ENCODE data around the gene AP5B1. TPM values are rescaled to one million over a fixed set of nuclear protein-coding genes. Genes with fewer than 3 reads are reported as not detected.
A peak's percentile ranks its signal among the peaks of the same experiment; 100 is the strongest.

Gene AP5B1
- total and polyA plus RNA-seq, 2 of the 8 experiments (the other 6 are each of a cell fraction or from before 2014, with no cell fraction given), result 7.6 to 10.0 TPM

DNA sequence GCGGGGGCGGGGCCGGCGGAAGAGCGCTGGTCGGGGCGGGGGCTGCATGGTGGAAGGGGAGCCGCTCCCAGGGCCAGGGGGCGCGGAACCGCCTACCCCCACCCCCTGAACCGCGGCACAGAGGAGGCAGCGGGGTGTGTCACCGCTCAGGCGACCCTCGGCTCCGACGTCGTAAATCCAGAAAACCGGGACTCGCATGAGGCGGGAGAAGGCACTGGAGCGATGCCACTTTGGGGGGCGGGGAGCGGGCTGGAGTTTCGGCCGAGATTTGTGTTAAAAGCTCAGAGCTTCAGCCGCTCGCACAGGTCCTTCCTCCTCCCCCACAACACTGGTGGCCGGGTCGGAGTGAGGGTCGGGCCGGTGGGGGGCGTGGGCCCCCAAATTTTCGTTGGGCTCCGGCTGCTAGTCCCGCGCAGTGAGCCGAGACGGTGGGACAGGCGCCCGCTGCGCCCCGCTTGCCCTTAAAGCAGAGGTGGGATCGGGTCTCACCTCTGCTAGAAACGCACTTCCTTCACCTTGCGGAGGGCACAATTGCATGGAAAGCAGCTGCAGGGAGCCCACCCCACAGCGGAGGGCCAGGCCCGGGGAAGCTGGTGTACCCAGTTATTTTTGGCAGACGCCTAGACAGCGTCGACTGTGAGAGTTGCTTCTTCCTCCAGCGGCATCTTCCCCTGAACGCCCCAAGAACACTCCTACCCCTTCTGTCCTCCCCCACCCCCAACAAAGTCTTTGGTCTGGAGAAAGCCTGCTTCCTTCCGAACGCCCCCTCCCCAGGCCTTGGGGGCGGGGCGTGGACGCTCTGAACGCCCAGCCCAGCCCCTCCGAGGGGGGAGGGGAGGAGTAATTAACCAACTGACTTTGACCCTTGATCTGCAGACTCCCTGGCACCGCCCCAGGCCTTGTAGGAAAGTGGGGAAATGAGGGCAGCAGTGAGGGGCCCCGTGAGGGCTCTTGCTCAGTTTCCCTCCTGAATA is 7.2 kb upstream of the AP5B1 start (continued):
- TF ChIP-seq EP300 (IDR thresholded peaks at IDR 0.05; ENCODE audit: borderline replicate concordance in 1 of 2, low read depth in 2 of 2, low read length in 2 of 2), result 0 out of 3 replicates have a peak, but pooled peaks of 1 of the 2 experiments have one; percentile 14
- TF ChIP-seq, protein P1, sequence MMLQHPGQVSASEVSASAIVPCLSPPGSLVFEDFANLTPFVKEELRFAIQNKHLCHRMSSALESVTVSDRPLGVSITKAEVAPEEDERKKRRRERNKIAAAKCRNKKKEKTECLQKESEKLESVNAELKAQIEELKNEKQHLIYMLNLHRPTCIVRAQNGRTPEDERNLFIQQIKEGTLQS (IDR thresholded peaks at IDR 0.05; ENCODE audit: insufficient read depth, low read depth, low read length), result no peak
- TF ChIP-seq GTF2F1 (IDR thresholded peaks at IDR 0.05; ENCODE audit: borderline replicate concordance, low read depth, low read length), result no peak
- TF ChIP-seq TEAD4 (IDR thresholded peaks at IDR 0.05; ENCODE audit: low read depth, low read length), result no peak
- TF ChIP-seq RXRA (IDR thresholded peaks at IDR 0.05; ENCODE audit: insufficient read depth, low read depth, low read length), result no peak
- no peak for TF ChIP-seq BRCA1 (IDR thresholded peaks at IDR 0.05; ENCODE audit: low read depth, low read length)
- peak; percentile 34 for TF ChIP-seq RBBP5 (IDR thresholded peaks at IDR 0.05; ENCODE audit: borderline replicate concordance, low read depth, low read length)
- peak; percentile 32 for TF ChIP-seq NANOG (IDR thresholded peaks at IDR 0.05; ENCODE audit: insufficient read depth, low read depth, low read length, poor library complexity, severe bottlenecking)
- TF ChIP-seq, protein P2, sequence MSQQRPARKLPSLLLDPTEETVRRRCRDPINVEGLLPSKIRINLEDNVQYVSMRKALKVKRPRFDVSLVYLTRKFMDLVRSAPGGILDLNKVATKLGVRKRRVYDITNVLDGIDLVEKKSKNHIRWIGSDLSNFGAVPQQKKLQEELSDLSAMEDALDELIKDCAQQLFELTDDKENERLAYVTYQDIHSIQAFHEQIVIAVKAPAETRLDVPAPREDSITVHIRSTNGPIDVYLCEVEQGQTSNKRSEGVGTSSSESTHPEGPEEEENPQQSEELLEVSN (IDR thresholded peaks at IDR 0.05), result peak; percentile 70
- no peak for TF ChIP-seq YY1 (IDR thresholded peaks at IDR 0.05; ENCODE audit: low read depth, low read length)
- TF ChIP-seq, protein P3, sequence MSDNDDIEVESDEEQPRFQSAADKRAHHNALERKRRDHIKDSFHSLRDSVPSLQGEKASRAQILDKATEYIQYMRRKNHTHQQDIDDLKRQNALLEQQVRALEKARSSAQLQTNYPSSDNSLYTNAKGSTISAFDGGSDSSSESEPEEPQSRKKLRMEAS (IDR thresholded peaks at IDR 0.05), result no peak; the same call in 1 of the 2 replicates
- no peak for TF ChIP-seq POU5F1 (IDR thresholded peaks at IDR 0.05; ENCODE audit: low read depth, low read length)
